GM19035 (cell line): Measurements from ENCODE around the gene MRGPRF.
"Not testable (repeated sequence)": the region's sequence is repeated elsewhere in the genome, so short reads cannot be mapped to it uniquely, and the experiment has no call there.

ENCODE experiments used
- ATAC-seq: cut with Tn5 transposase; IDR thresholded peaks from one replicate; pipeline ENCODE4 v1.9.1; 2021; ENCODE audit not compliant: unreplicated experiment

MRGPRF gene

DNA sequence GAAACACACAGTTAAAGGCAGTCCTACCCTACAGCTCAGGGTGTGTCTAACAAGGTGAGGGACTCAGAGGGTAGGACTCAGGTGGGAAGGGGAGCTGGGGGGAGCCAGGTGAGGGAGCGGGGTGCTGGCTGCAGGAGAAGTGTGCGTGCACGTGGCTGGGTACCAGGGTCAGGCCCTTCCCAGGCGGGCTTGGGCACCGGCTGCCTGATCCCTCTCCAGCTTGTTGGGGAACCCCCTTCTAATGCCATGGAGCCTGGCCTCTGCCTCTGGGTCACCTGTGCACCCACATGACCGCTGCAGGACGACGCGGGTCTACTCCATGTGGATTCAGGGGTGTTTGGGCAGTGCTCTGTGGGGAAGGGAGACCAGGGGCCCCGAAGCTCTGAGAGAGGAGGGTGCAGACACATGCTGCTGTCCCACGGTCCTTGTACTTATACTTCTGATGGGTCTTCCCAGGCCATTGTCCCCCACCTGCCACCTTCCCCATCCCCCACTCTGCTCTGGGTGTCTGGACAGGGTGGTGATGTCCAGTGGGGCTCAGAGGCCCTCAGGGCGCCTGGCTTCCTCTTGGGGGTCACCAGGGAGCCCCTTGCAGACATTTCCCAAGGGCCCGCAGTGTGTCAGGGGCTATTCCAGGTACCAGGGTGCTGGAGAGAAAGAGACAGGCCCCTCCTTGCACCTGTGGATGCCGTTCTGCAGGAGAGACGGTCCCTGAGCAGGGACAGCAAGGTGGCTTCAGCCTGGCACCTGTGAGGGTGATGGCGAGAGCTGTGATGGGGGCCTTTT is 21.9 kb downstream of the MRGPRF start:
- no peak for ATAC-seq

DNA sequence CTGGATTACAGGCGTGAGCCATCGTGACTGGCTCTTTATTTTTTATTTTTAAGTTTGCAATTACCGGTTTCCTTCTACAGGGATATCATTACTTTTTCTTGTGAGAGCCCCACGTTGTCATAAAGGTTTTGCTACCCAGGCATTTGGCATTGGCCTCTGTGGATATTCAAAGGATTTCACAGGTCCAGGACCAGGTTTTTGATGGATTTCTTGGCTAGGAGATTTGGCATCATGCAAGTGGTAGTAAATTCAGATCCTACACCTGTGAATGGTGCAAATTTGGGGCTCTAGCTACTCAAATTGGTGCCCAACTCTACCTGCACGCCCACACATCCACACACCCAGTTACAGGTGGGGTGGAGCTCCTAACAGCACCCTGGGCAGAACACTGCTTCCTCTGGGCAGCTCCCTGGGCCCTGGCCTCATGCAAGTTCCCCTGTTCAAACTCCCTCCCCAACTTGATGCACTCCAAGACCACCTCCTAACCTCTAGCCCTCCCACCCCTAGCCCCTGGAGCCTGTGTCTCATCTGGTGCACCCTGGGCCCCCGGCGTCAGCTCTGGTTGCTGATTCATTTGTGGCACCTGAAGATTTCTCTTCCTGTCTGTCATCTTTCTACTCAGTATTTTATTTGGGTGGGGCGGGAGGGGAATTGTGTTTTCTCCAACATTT is 23.0 kb downstream of the MRGPRF start:
- no peak for ATAC-seq

DNA sequence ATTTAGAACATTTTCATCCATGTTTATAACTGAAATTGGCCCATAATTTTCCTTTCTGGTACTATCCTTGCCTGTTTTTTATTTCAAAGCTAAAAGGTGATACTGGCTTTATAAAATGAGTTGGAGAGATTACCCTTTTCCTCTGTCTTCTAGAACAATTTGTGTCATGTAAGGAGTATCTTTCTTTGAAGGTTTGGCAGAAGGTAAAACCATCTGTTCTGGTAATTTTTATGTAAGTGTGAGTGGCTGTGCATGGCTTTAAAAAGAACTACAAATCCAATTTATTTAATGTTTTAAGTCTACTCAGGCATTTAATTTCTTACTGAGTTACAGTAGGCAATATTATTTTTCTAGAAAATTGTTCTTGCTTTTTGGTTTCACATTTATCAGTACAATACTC is 24.6 kb downstream of the MRGPRF start:
- no peak for ATAC-seq

DNA sequence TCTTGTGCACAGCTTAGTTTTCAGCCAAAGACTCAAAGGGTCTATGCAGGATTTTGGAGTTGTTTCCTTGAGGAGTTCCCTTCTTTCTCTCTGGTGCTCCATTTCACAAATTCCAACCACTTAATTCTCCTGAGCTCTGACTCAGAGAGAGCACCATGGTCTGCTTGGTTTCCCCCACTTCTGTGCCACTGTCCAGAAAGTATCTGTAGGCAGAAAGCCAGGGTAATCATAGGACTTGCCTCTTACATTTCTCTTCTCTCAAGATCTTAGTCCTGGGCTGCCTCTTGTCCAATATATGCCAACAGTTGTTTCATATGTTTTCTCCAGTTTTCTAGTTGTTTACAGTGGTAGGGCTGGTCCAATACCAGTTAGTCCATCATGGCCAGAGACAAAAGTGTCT is 25.8 kb downstream of the MRGPRF start:
- no peak for ATAC-seq

DNA sequence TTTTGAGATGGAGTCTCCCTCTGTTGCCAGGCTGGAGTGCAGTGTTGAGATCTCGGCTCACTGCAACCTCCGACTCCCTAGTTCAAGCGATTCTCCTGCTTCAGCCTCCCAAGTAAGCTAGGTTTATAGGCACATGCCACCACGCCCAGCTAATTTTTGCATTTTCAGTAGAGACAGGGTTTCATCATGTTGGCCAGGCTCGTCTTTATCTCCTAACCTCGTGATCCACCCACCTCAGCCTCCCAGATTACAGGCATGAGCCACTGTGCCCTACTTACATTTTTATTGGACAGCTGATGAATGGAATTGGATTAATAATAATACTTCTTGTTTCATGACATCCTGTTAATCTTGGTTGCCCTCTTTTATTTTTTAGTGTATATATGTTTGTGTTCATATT is 29.2 kb downstream of the MRGPRF start:
- ATAC-seq = no peak

DNA sequence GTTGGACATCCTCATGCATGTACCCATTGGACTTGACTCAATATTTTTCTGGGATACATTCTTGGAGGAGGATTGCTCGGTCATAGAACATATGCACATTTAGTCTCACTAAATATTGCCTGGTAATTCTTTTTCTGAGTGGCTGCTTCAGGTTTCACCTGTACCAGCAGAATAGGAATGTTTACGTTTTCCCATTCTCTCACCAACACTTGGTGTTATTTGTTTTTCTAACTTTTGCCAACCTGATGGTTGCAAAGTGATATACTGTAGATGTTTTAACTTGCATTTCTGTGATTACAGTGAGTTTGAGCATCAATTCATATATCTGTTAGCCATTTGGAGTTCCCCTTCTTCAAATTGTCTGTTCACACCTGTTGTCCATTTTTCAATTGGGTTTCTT is 30.9 kb downstream of the MRGPRF start:
- no peak for ATAC-seq

DNA sequence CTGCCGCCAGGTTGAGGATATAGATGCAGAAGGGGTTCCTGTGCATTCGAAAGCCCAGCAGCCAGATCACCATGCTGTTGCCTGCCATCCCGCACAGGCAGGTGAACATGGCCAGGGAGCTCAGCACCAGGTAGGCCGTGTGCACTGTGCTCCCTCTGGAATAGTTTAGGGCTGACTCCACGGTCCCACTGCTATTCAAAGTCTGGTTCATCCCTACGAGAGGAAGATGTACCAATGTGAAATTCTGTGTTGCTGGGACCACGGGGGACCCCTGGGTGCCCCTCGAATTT is 32.3 kb downstream of the MRGPRF start, which contains the start of gene MRGPRD:
Gene MRGPRD (minus strand): TSS at position 211 of the 290 bp plus-strand sequence. CDS start 0 bp downstream, at position 211.
- ATAC-seq = no peak

DNA sequence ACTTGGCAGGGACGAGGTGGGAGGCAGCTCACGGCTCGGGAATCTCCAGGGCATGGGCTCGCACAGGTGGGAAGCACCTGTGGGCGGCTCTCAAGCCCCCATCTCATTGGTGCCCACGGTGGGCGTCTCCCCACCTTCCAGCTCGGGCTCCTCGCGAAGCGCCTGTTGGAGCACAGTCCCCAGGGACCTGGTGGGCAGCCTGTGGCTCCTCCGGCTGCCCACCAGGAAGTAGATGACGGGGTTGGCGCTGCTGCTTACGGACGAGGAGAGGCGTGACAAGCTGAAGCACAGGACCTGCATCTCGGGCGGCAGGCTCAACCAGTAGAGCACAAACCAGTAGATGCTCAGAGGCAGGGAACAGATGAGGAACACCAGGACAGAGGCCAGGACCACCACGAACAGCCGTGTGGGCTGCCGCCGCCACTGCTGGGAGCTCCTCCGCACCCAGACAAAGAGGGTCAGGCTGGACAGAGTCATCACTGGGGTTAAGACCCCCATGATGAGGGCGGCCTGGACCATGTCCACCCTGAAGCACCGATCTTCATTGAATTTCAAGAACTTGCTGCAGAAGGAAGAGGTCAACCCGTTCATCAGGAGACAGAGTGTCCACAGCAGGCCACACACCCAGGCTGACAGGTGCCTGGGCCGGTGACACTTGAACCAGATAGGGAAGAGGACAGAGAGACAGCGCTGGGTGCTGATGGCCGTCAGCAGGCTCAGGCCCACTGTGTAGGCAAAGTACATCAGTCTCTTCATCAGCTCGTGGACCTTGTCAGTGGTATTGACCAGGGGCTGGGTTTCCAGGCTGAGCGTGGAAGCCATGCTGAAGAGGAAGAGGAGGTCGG is 32.9 kb downstream of the MRGPRF start:
- no peak for ATAC-seq

DNA sequence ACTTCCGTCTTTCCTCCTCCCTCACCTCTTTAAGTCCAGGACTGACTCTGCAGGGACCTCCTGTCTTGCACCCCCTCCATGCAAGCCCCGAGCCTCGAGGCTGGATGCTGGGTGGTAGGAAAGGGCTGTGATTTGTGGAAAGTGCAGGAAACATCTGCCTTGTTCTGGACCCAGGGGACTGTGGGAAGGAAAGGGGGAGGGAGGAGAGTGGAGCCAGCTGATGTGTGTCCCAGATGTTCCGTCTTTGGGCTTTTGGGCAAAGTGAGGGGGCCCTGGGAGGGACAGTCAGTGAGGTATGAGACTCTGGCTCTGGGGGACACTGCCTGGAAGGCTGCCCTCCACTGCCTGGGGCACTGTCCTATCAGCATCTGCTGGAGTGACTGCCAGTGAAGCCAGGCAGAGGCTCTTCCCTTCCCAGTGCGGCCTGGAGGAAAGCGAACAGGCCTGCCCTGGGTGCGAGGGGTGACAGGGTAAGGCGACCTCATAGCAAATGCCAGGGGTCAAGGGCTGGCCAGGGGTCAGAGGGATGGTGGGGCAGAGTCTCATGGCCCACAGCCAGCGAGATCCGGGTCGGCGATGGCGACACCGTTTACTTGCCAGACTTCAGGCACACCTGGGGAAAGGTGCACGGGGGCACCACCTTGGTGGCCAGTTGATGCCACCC is 34.0 kb downstream of the MRGPRF start:
- no peak for ATAC-seq

DNA sequence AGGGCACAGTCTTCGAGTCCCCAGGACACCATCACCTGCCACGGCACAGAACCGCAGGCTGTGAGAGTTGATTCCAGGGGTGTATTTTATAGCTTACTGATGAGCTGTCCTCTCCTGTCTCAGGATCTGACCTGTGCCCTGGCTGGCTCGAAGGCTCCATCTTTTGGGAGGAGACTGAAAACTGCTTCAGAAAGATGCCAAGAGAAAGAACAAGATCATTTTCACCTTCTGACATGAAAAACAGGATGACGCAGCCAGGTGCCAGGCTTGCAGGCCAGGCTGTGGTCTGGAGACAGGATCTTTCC is 34.5 kb downstream of the MRGPRF start:
- no peak for ATAC-seq

DNA sequence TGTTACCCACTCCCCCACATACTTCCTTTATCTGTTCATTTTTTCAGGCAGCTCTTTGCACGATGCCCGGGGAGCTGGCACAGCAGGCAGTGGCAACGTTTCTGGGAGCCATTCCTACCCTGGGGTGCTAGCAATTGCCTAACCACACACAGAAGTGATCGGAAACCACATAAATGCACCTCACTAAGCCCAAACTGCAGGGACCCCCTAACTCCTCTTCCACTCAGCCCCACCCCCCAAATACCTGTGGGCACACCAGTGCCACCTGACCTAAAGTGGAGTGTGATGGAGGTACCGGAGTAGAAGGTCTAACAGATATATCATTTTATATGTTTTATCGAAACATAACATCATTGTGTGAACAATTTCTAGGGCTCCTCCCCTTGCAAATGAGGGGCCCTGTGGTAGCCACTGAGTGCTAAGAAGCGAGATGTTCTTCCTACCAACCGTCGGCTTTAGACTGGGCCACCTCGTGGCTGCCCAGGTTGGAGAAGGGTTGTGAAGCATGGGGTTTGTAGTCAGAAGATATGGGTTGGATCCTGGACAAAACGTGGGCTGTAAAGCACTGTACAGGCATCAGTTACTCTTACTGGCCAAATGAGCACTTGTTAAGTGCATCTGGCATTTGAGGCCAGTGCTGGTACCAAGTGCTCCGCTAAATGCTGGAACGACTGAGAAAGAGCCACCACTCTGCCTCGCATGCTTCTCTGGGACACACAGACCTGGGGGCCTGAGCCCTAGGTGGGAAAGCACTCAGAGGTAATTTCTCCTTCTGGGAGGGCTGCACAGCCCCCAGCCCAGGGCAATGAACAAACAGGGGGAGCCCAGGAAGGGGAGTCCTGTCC is 35.0 kb downstream of the MRGPRF start:
- no peak for ATAC-seq

DNA sequence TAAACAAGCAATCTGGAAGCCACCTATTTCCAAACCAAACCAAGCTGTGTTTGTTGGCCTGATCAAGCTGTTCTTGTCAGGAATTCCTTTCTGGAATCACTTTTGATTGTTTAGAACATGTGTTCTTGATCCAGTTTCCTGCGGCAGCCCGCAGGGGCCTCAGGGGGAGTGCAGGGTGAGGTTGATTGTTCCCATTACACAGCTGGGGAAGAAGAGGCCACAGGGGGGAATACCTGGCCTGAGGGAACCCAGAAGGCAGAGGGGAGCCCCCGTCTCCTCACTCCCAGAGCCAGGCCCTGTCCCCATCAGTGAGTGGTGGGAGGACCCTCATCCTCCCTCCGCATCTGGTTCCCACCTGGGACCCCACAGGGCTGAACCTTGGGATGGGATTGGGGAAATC is 36.5 kb downstream of the MRGPRF start:
- ATAC-seq = no peak

DNA sequence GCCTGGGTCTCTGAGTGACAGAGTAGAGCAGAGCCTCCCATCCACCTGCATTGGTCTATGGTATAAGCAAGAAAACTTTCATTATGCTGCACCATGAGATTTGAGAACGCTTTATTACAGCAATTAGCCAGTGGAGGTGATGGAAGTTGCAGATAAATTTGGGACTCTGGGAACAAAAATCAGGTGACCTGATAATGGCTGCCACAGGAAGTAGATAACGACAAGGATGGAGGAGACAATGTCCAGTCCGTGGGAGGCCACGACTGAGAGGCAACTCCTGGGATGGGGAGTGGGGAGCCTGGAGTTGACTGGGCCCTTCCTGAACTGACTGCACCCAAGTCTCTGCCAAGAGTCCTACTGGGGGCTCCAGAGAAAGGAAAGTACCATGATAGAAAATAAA is 37.0 kb downstream of the MRGPRF start:
- no peak for ATAC-seq

DNA sequence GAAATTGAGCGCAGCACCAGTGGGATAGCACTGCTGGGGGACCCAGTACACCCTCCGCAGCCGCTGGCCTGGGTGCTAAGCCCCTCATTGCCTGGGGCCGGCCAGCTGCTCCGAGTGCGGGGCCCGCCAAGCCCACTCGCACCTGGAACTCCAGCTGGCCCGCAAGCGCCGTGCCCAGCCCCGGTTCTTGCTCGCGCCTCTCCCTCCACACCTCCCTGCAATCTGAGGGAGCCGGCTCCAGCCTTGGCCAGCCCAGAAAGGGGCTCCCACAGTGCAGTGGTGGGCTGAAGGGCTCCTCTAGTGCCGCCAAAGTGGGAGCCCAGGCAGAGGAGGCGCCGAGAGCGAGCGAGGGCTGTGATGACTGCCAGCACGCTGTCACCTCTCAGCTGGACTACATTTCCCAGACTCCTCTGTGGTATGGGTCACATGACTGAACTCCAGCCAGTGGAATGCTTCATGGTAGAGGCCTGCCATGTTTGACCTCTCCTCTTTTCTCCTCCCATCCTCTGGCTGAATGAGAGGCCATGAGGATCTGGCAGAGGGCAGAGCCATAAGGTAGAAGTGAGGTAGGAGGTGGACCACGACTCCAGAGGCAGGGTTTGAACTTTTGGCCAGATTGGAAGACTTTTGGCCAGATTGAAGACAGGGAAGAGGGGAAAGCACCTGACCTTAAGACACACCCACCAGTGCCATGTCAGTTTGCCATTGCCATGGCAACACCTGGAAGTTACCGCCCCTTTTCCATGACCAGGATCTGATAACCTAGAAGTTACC is 38.4 kb downstream of the MRGPRF start:
- no peak for ATAC-seq

DNA sequence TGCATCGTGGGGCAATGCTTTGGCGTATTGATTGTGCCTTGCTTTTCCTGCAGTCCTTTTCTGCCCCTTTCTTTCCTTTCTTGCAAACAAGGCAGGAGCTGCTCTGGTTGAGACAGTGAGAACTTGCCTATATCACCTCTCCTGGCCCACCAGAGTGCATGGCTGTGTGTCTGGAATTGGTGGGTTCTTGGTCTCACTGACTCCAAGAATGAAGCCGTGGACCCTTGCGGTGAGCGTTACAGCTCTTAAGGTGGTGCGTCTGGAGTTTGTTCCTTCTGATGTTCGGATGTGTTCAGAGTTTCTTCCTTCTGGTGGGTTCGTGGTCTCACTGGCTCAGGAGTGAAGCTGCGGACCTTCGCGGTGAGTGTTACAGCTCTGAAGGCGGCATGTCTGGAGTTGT is 39.3 kb downstream of the MRGPRF start:
- ATAC-seq = not testable (repeated sequence)

DNA sequence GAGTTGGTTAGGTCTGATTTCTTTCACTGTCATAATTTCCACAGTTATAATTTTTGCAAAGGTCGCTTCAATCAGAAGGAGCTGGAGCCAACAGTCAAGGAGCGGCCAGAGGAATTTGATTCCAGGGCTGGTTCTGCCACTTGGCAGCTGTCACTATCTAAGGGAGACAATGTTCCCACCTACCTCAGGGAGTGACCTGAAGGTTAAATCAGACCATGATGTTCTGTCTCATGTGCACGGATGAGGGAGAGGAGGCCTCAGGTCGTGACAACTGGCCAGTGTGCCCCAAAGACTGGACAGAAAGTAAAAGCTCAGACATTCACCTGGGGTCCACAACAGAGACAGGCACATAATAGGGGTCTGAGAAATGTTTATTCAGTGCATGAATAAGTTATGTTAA is 39.8 kb downstream of the MRGPRF start:
- no peak for ATAC-seq

DNA sequence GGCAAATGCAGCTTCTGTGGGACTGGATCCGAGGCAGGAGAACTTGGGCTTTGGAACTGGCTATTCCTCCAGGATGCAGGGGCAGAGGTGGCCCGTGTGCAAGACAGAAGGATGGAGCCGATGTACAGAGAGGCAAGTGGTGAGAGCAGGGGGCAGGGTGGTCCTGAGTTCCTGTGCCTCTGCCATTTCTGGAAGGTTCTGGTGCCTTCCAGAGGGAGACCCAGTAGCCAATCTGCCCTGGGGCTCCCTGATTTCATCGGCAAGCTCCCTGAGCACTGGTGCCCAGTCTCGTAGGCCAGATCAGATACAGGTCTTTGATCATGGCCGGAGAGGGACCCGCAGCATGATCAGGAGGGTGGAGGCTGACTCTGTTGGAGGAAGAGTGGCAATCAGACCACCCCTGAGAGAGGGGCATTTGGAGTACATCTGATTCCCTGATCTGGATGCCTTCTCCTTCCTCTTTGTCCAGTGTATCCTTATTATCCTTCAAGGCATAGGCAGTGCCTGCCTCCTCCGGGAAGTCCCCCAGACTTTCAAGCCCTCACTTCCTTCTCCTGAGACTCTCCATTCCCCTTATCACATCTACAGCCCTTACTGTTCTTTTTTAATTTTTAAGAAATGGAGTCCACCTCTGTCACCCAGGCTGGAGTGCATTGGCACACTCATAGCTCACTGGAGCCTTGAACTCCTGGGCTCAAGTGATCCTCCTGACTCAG is 42.0 kb downstream of the MRGPRF start:
- ATAC-seq = no peak

DNA sequence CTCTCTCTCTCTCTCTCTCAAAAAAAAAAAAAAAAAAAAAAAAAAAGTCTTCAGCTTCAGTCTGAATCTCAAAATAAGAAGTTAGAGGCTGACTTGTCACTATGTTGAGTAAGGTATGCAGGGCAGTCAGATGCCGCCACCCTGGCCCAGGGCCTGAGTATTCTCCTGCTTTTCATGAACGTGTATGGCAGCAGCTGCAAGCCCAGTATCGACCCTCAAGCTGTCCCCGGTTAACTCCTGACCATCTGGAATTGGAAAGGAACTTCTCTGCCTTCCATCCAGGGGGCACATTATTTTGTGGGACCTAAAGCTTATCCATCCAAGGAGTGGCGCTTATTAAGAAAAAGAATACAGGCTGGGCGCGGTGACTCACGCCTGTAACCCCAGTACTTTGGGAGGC is 43.7 kb downstream of the MRGPRF start:
- no peak for ATAC-seq
